Caco-2 (cell line): ENCODE data around the gene PRKAR1A. TPM values are rescaled to one million over a fixed set of nuclear protein-coding genes. Genes with fewer than 3 reads are reported as not detected.
A peak's percentile ranks its signal among the peaks of the same experiment; 100 is the strongest.

Source experiments
- BruUV-seq: library from RNA; stranded (reverse); fragments of 400-500 nt; replicated peaks from 2 replicates; lab custom pipeline; 2021; lab: Mats Ljungman, UMichigan
- CTCF ChIA-PET: fragments of 300-600 bp; sonication (Branson Sonifier 250); formaldehyde crosslinking; loops from one replicate; lab custom pipeline; 2022; ENCODE audit warnings: antibody characterized with exemption; lab: Charles Lee
- POLR2A ChIA-PET: fragments of 300-600 bp; sonication (Branson Sonifier 250); formaldehyde crosslinking; loops from one replicate; lab custom pipeline; 2022; ENCODE audit warnings: antibody characterized with exemption; lab: Charles Lee
- DNase-seq, 2 experiments: peaks; one replicate each; pipeline versions ENCODE4 v3.0.0 to v3.0.0-alpha.2; 2020 to 2022
- H3K27me3 ChIP-seq: replicated peaks from 2 replicates; pipeline ENCODE4 v1.6.0; 2011; ENCODE audit warnings: low read length; ENCODE audit not compliant: control insufficient read depth, insufficient read depth
- H3K36me3 ChIP-seq: 2 replicates; pipeline ENCODE4 v1.5.1; 2011; ENCODE audit warnings: low read length; ENCODE audit not compliant: control insufficient read depth, insufficient read depth
- H3K4me1 ChIP-seq: fragments of 250-450 bp; sonication (Bioruptor Pico); 2 replicates; pipeline ENCODE4 v1.5.1; 2020; ENCODE audit warnings: mild to moderate bottlenecking
- H3K4me3 ChIP-seq: 2 replicates; pipeline ENCODE4 v1.5.1; 2011; ENCODE audit warnings: low read depth, mild to moderate bottlenecking, control low read depth, low read length
- H3K9me3 ChIP-seq: fragments of 250-450 bp; sonication (Bioruptor Pico); 2 replicates; pipeline ENCODE4 v1.5.1; 2020; ENCODE audit warnings: mild to moderate bottlenecking, moderate library complexity
- H3K27ac Mint-ChIP-seq: one replicate; pipeline ENCODE4 v1.8.0; 2022; ENCODE audit warnings: mixed read lengths; ENCODE audit not compliant: unreplicated experiment
- H3K27me3 Mint-ChIP-seq: one replicate; pipeline ENCODE4 v1.8.0; 2022; ENCODE audit warnings: mixed read lengths; ENCODE audit not compliant: insufficient read depth, unreplicated experiment
- H3K36me3 Mint-ChIP-seq: one replicate; pipeline ENCODE4 v1.8.0; 2022; ENCODE audit warnings: mild to moderate bottlenecking, mixed read lengths; ENCODE audit not compliant: insufficient read depth, unreplicated experiment
- H3K4me1 Mint-ChIP-seq: one replicate; pipeline ENCODE4 v1.8.0; 2022; ENCODE audit warnings: low read depth, mixed read lengths; ENCODE audit not compliant: unreplicated experiment
- H3K4me3 Mint-ChIP-seq: one replicate; pipeline ENCODE4 v1.8.0; 2022; ENCODE audit warnings: mild to moderate bottlenecking, moderate library complexity, mixed read lengths; ENCODE audit not compliant: unreplicated experiment
- H3K9me3 Mint-ChIP-seq: one replicate; pipeline ENCODE4 v1.8.0; 2022; ENCODE audit warnings: mixed read lengths; ENCODE audit not compliant: unreplicated experiment
- CTCF ChIP-seq, 2 experiments: fragments of 200-600 bp in 1 of 2; IDR thresholded peaks; 1 replicate in 1 of 2; 2 replicates in 1 of 2; pipeline versions ENCODE4 v1.5.1 to v1.8.0; 2011 to 2022; ENCODE audit warnings: antibody characterized with exemption in 1 of 2, control low read depth in 1 of 2, inconsistent platforms in 1 of 2, low read depth in 1 of 2, low read length in 1 of 2, mild to moderate bottlenecking in 1 of 2, moderate library complexity in 1 of 2; ENCODE audit not compliant: insufficient read depth in 1 of 2, severe bottlenecking in 1 of 2, unreplicated experiment in 1 of 2
- intact Hi-C: fragments of 100-400 bp; cut with micrococcal nuclease; formaldehyde crosslinking; loops from one replicate; pipeline ENCODE4 v1.10.0; 2022; ENCODE audit not compliant: unreplicated experiment
- total RNA-seq: library from RNA; stranded (reverse); gene quantifications from 2 replicates; pipeline ENCODE4 v1.2.3, GENCODE V29; 2022

Gene PRKAR1A
- total RNA-seq, 1 experiment from 2014 or later: 160 TPM

- H3K36me3 Mint-ChIP-seq: no peaks in the 10 kb centered on the region
- peaks cover 9% of the 10 kb centered on the region for H3K27me3 Mint-ChIP-seq
- no TSS peak for BruUV-seq
- Histone ChIP-seq H3K4me3 (peak overlapping the region; percentile 45), H3K9me3 (no peaks in the 10 kb centered on the region), H3K27me3 (no peaks in the 10 kb centered on the region), H3K36me3 (no peaks in the 10 kb centered on the region), H3K4me1 (peaks cover 15% of the 10 kb centered on the region)
- TF ChIP-seq CTCF (IDR thresholded peaks at IDR 0.05; ENCODE audit: insufficient read depth in 1 of 2, low read depth in 1 of 2, low read length in 1 of 2, severe bottlenecking in 1 of 2, unreplicated experiment in 1 of 2): no peak
- intact Hi-C loops: loop anchor here (1.0 to 2.0 kb wide), 3 partner anchors 32 to 160 kb away; no protein-coding TSS in a partner anchor
- peak overlapping the region; percentile 63 for H3K27ac Mint-ChIP-seq
- no peaks in the 10 kb centered on the region for H3K9me3 Mint-ChIP-seq
- no peak for DNase-seq
- ChIA-PET POLR2A (no interaction called here), CTCF (interaction anchor here (0.5 to 2.0 kb wide), 3 partner anchors 66 to 125 kb away, joined by 3 to 7 read pairs (median 4); partner anchors contain the start of gene PRKAR1A)
- H3K4me3 Mint-ChIP-seq: peak overlapping the region; percentile 61
- H3K4me1 Mint-ChIP-seq: peaks cover 15% of the 10 kb centered on the region
Observed at GRCh38 chr17:68599552-68600066, 87.4 kb downstream of the PRKAR1A start.

- H3K36me3 Mint-ChIP-seq: no peaks in the 10 kb centered on the region
- peaks cover 15% of the 10 kb centered on the region for H3K4me1 ChIP-seq
- peaks cover 9% of the 10 kb centered on the region for H3K27me3 Mint-ChIP-seq
- no peaks in the 10 kb centered on the region for H3K9me3 Mint-ChIP-seq
- H3K4me1 Mint-ChIP-seq: peaks cover 15% of the 10 kb centered on the region
- TF ChIP-seq CTCF (IDR thresholded peaks at IDR 0.05; ENCODE audit: insufficient read depth in 1 of 2, low read depth in 1 of 2, low read length in 1 of 2, severe bottlenecking in 1 of 2, unreplicated experiment in 1 of 2): peak; percentile 27 to 61
- H3K4me3 Mint-ChIP-seq: peak overlapping the region; percentile 61
- no TSS peak for BruUV-seq
- no peaks in the 10 kb centered on the region for H3K9me3 ChIP-seq
- peak overlapping the region; percentile 63 for H3K27ac Mint-ChIP-seq
- ChIA-PET CTCF (interaction anchor here (0.6 to 2.0 kb wide), 3 partner anchors 66 to 1221 kb away, joined by 3 to 7 read pairs (median 4); no protein-coding TSS in a partner anchor), POLR2A (no interaction called here)
- peak; percentile 49 to 66 for DNase-seq
- intact Hi-C loops: loop anchor here (1.0 kb wide), 1 partner anchor 159 kb away; no protein-coding TSS in a partner anchor
- H3K4me3 ChIP-seq: peak overlapping the region; percentile 45
- H3K27me3 ChIP-seq: no peaks in the 10 kb centered on the region
- no peaks in the 10 kb centered on the region for H3K36me3 ChIP-seq
Observed at GRCh38 chr17:68600067-68600930, 88.1 kb downstream of the PRKAR1A start.

Other genes starting within 250 kb of the PRKAR1A start
- gene SLC16A6, start 221.3 kb upstream of the PRKAR1A start, total RNA-seq: 0.95 and 1.0 TPM in 2 replicates
- 5.8 and 6.1 TPM in 2 replicates for gene ARSG, start 220.9 kb upstream of the PRKAR1A start, total RNA-seq
- gene WIPI1, start 54.9 kb upstream of the PRKAR1A start, total RNA-seq: 18.7 and 21.8 TPM in 2 replicates
- gene FAM20A, start 88.9 kb downstream of the PRKAR1A start, total RNA-seq: 0.34 and 0.44 TPM in 2 replicates